H9 (cell line): ENCODE results near the gene SP100. TPM values are rescaled to one million over a fixed set of nuclear protein-coding genes. Genes with fewer than 3 reads are reported as not detected.

ENCODE experiments used
- DNase-seq: peaks from one replicate; pipeline ENCODE4 v3.0.0-alpha.2; 2017
- H2AFZ ChIP-seq: one replicate; pipeline ENCODE4 v1.6.1; 2013; ENCODE audit warnings: mild to moderate bottlenecking, low read length, control low read depth, moderate library complexity
- H2AK5ac ChIP-seq: 2 replicates; pipeline ENCODE4 v1.6.1; 2013; ENCODE audit warnings: low read length, control low read depth, mixed read lengths; ENCODE audit not compliant: insufficient read length
- H2BK120ac ChIP-seq: one replicate; pipeline ENCODE4 v1.6.1; 2013; ENCODE audit warnings: low read depth, mild to moderate bottlenecking, low read length, control low read depth, inconsistent platforms; ENCODE audit not compliant: poor library complexity, severe bottlenecking
- H2BK12ac ChIP-seq: 2 replicates; pipeline ENCODE4 v1.6.1; 2013; ENCODE audit warnings: low read length, control low read depth, mixed read lengths, low read depth; ENCODE audit not compliant: insufficient read length
- H2BK15ac ChIP-seq: 2 replicates; pipeline ENCODE4 v1.6.1; 2013; ENCODE audit warnings: low read depth, low read length, control low read depth
- H2BK20ac ChIP-seq: one replicate; pipeline ENCODE4 v1.6.1; 2013; ENCODE audit warnings: low read depth, mild to moderate bottlenecking, low read length, control low read depth, inconsistent platforms; ENCODE audit not compliant: poor library complexity, severe bottlenecking
- H2BK5ac ChIP-seq: 2 replicates; pipeline ENCODE4 v1.6.1; 2013; ENCODE audit warnings: low read length, control low read depth, mixed read lengths; ENCODE audit not compliant: insufficient read length
- H3K14ac ChIP-seq: 2 replicates; pipeline ENCODE4 v1.6.1; 2013; ENCODE audit warnings: low read length, control low read depth; ENCODE audit not compliant: insufficient read depth
- H3K18ac ChIP-seq: 2 replicates; pipeline ENCODE4 v1.6.1; 2013; ENCODE audit warnings: low read depth, mild to moderate bottlenecking, mixed read lengths, low read length, control low read depth; ENCODE audit not compliant: insufficient read length
- H3K23ac ChIP-seq: 2 replicates; pipeline ENCODE4 v1.6.1; 2013; ENCODE audit warnings: low read length, control low read depth, mixed read lengths, low read depth; ENCODE audit not compliant: insufficient read length
- H3K23me2 ChIP-seq: 2 replicates; pipeline ENCODE4 v1.6.1; 2013; ENCODE audit warnings: low read depth, mild to moderate bottlenecking, mixed read lengths, low read length, control low read depth; ENCODE audit not compliant: insufficient read length, poor library complexity, severe bottlenecking
- H3K27ac ChIP-seq: 2 replicates; pipeline ENCODE4 v1.5.1; 2013; ENCODE audit warnings: low read length, control low read depth, mixed read lengths, low read depth; ENCODE audit not compliant: insufficient read length
- H3K27me3 ChIP-seq: 2 replicates; pipeline ENCODE4 v1.6.1; 2013; ENCODE audit warnings: low read length, control low read depth, inconsistent platforms; ENCODE audit not compliant: insufficient read depth
- H3K4ac ChIP-seq: 2 replicates; pipeline ENCODE4 v1.6.1; 2013; ENCODE audit warnings: low read depth, mild to moderate bottlenecking, control low read depth, inconsistent platforms, low read length, moderate library complexity
- H3K4me1 ChIP-seq: 2 replicates; pipeline ENCODE4 v1.6.1; 2013; ENCODE audit warnings: low read length, control low read depth, inconsistent platforms; ENCODE audit not compliant: insufficient read depth
- H3K4me2 ChIP-seq: 2 replicates; pipeline ENCODE4 v1.6.1; 2013; ENCODE audit warnings: low read length, control low read depth, mixed read lengths; ENCODE audit not compliant: insufficient read length, insufficient read depth
- H3K56ac ChIP-seq: 2 replicates; pipeline ENCODE4 v1.6.1; 2013; ENCODE audit warnings: low read depth, mild to moderate bottlenecking, mixed read lengths, low read length, control low read depth; ENCODE audit not compliant: insufficient read length
- H3K79me1 ChIP-seq: 2 replicates; pipeline ENCODE4 v1.6.1; 2013; ENCODE audit warnings: low read depth, mild to moderate bottlenecking, moderate library complexity, low read length, control low read depth, inconsistent platforms; ENCODE audit not compliant: insufficient read depth, poor library complexity, severe bottlenecking
- H3K79me2 ChIP-seq: 2 replicates; pipeline ENCODE4 v1.6.1; 2013; ENCODE audit warnings: low read length, control low read depth, inconsistent platforms; ENCODE audit not compliant: insufficient read depth
- H3K9ac ChIP-seq: 2 replicates; pipeline ENCODE4 v1.6.1; 2013; ENCODE audit warnings: low read length, control low read depth, mixed read lengths; ENCODE audit not compliant: insufficient read length; ENCODE audit errors: extremely low read depth
- H3K9me3 ChIP-seq: one replicate; pipeline ENCODE4 v1.6.1; 2013; ENCODE audit warnings: low read depth, low read length, inconsistent platforms; ENCODE audit not compliant: control insufficient read depth
- H3T11ph ChIP-seq: one replicate; pipeline ENCODE4 v1.6.1; 2013; ENCODE audit warnings: mild to moderate bottlenecking, low read length, control low read depth, inconsistent platforms
- H4K20me1 ChIP-seq: one replicate; pipeline ENCODE4 v1.6.1; 2013; ENCODE audit not compliant: control insufficient read depth, insufficient read length, insufficient read depth
- H4K5ac ChIP-seq: 2 replicates; pipeline ENCODE4 v1.6.1; 2013; ENCODE audit warnings: low read depth, mild to moderate bottlenecking, mixed read lengths, low read length, control low read depth; ENCODE audit not compliant: insufficient read length
- H4K8ac ChIP-seq: replicated peaks from 2 replicates; pipeline ENCODE4 v1.6.1; 2013; ENCODE audit warnings: low read length, control low read depth, mixed read lengths, low read depth; ENCODE audit not compliant: insufficient read length
- H4K91ac ChIP-seq: 2 replicates; pipeline ENCODE4 v1.6.1; 2013; ENCODE audit warnings: low read depth, mild to moderate bottlenecking, moderate library complexity, mixed read lengths, low read length, control low read depth; ENCODE audit not compliant: insufficient read length
- H3K27ac Mint-ChIP-seq, 3 experiments: 2 replicates in 2 of 3; 3 replicates in 1 of 3; pipeline ENCODE4 v1.8.0; 2020 to 2021; ENCODE audit warnings: mixed read lengths in 3 of 3, mild to moderate bottlenecking in 1 of 3, moderate library complexity in 1 of 3
- H3K27me3 Mint-ChIP-seq: 2 replicates; pipeline ENCODE4 v1.8.0; 2021; ENCODE audit warnings: low read depth, mild to moderate bottlenecking, moderate library complexity, mixed read lengths
- H3K36me3 Mint-ChIP-seq, 3 experiments: 2 replicates in 2 of 3; 3 replicates in 1 of 3; pipeline ENCODE4 v1.8.0; 2020 to 2021; ENCODE audit warnings: low read depth in 3 of 3, mixed read lengths in 3 of 3; ENCODE audit not compliant: insufficient read depth in 1 of 3
- H3K4me1 Mint-ChIP-seq, 2 experiments: 2 replicates each; pipeline ENCODE4 v1.8.0; 2020; ENCODE audit warnings: mixed read lengths in 2 of 2
- H3K4me3 Mint-ChIP-seq, 2 experiments: 2 replicates in 1 of 2; 3 replicates in 1 of 2; pipeline ENCODE4 v1.8.0; 2020 to 2021; ENCODE audit warnings: mild to moderate bottlenecking in 2 of 2, mixed read lengths in 2 of 2, moderate library complexity in 1 of 2
- H3K9me3 Mint-ChIP-seq, 2 experiments: 2 replicates in 1 of 2; 3 replicates in 1 of 2; pipeline ENCODE4 v1.8.0; 2020; ENCODE audit warnings: mild to moderate bottlenecking in 2 of 2, mixed read lengths in 2 of 2, moderate library complexity in 1 of 2
- WGBS: extraction: QIAGEN DNeasy Blood & Tissue Kit; methylation state at CpG from one replicate; pipeline ENCODE4 v1.1.7; 2013; ENCODE audit warnings: missing lambda C conversion rate, low lambda C conversion rate, mixed read lengths; ENCODE audit not compliant: insufficient read length; ENCODE audit errors: extremely low coverage; 5-methylcytosine and 5-hydroxymethylcytosine counted together
- total RNA-seq: library from RNA; stranded (reverse); gene quantifications from 2 replicates; pipeline ENCODE4 v1.2.1, GENCODE V29; 2021
- TF ChIP-seq, protein P1 (sequence below): fragments of 200-600 bp; sonication (generic); conservative IDR thresholded peaks from 3 replicates; pipeline ENCODE4 v1.8.0; 2021; ENCODE audit warnings: antibody characterized with exemption, mild to moderate bottlenecking

Gene SP100
- total RNA-seq, 1 experiment from 2014 or later: 0.28 TPM

DNA sequence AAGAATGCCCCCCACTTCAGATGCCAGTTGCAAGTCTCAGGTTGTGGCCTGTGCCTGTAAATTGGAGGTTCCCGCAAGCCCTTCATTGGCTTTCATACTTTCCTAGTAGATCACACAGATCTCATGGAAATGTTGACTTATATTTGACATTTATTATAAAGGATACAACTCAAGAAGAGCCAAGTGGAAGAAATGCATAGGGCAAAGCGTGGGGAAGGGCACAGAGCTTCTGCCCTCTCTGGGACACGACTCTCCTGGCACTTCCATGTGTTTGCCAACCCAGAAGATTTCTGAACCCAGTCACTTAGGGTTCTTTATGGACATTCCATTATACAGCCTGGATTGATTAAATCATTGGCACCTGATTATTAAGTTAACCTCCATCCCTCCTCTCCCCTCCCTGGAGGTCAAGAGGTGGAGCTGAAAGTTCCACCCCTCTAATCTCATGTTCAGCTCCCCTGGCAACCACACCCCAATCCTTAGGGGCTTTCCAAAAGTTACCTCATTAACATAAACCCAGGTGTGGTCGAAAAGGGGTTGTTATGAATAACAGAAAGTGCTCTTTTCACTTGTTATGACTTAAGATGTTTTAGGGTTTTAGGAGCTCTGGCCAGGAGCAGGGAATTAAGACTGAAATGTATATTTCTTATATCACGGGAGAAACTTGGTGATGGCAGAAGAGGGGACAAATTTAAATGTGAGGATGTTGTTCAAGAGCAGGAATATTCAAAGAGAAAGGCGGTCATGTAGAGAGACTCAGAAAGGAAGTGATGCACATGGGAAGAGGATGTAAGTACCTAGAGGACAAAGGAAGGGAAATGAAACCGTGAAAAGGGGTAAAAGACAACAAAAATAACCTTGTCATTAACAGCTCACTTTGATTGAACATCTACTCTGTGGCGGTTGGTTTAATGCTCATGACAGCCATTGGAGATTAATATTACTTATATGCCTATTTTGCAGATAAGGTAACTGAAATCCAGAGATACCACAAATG, 31.8 kb downstream of the SP100 start:
- Histone ChIP-seq H2BK12ac (no peak overlapping the region), H4K5ac (no peak overlapping the region), H3K4me1 (no peaks in the 10 kb centered on the region), H4K8ac (no peak overlapping the region), H3K27me3 (no peaks in the 10 kb centered on the region), H3K79me1 (no peaks in the 10 kb centered on the region), H3K4ac (no peak overlapping the region), H2BK5ac (no peak overlapping the region), H3K23ac (no peak overlapping the region), H3K4me2 (no peak overlapping the region), H2AFZ (no peak overlapping the region), H3K79me2 (no peaks in the 10 kb centered on the region), H3K27ac (no peak overlapping the region), H2AK5ac (no peak overlapping the region), H3K14ac (no peak overlapping the region), H4K20me1 (no peaks in the 10 kb centered on the region), H2BK20ac (no peak overlapping the region), H4K91ac (no peak overlapping the region), H3K9me3 (no peaks in the 10 kb centered on the region), H3K23me2 (no peaks in the 10 kb centered on the region), H2BK120ac (no peak overlapping the region), H2BK15ac (no peak overlapping the region), H3T11ph (no peak overlapping the region), H3K9ac (no peak overlapping the region), H3K56ac (no peak overlapping the region), H3K18ac (no peak overlapping the region)
- TF ChIP-seq, protein P1, sequence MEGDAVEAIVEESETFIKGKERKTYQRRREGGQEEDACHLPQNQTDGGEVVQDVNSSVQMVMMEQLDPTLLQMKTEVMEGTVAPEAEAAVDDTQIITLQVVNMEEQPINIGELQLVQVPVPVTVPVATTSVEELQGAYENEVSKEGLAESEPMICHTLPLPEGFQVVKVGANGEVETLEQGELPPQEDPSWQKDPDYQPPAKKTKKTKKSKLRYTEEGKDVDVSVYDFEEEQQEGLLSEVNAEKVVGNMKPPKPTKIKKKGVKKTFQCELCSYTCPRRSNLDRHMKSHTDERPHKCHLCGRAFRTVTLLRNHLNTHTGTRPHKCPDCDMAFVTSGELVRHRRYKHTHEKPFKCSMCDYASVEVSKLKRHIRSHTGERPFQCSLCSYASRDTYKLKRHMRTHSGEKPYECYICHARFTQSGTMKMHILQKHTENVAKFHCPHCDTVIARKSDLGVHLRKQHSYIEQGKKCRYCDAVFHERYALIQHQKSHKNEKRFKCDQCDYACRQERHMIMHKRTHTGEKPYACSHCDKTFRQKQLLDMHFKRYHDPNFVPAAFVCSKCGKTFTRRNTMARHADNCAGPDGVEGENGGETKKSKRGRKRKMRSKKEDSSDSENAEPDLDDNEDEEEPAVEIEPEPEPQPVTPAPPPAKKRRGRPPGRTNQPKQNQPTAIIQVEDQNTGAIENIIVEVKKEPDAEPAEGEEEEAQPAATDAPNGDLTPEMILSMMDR: no peak
- H3K4me3 Mint-ChIP-seq: no peak overlapping the region
- no peaks in the 10 kb centered on the region for H3K9me3 Mint-ChIP-seq
- DNase-seq: no peak
- H3K4me1 Mint-ChIP-seq: peaks cover 3 to 4% of the 10 kb centered on the region in 2 experiments
- H3K27ac Mint-ChIP-seq: no peak overlapping the region
- WGBS: no CpG with 5 or more reads among the region's 8 CpGs
- H3K27me3 Mint-ChIP-seq: no peaks in the 10 kb centered on the region
- H3K36me3 Mint-ChIP-seq: no peaks in the 10 kb centered on the region; a peak in 1 of 7 replicates
